Limb (tissue), 2 donors: ENCODE results near the gene CTSH.

Source experiments
- DNase-seq, 2 donors: peaks; one replicate each; pipeline ENCODE4 v3.0.0-alpha.2; 2016; ENCODE audit errors: extremely low spot score in 2 of 2

The CTSH gene

DNA sequence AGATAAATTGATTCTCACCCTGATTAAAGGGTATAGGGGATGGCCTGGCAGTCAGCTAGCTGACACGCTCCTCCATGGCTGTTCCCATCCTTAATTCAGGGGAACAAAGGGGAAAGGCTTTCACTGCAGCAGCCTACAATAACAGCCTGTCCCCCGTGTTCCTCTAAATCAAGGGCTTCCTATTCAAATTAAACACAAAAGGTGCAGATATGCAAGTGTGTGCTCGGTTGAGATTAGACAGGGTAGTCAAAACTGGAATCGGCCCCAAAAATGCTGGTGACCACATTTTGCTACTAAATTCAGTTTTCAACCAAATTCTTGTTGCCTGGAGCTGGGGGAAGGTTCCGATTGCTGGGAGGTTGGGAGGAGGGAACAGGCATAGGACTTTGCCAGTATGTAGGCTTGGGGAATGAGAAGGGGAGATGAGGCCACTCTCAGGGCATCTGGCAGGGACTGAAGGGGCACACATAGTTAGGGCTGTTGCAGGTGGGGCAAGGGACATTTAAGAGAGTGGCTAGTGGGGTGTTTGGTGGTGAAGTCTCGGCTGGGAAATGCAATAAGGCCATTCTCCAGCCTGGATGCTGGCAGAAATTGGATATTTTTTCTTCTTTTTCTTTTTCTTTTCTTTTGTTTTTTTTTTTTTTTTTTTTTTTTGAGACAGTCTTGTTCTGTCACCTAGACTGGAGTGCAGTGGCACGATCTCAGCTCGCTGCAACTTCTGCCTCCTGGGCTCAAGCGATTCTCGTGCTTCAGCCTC is 32.9 kb upstream of the CTSH start:
- no peak for DNase-seq

GRCh38 chr15:78977091-78977571 is 32.3 kb upstream of the CTSH start:
- no peak for DNase-seq

DNA sequence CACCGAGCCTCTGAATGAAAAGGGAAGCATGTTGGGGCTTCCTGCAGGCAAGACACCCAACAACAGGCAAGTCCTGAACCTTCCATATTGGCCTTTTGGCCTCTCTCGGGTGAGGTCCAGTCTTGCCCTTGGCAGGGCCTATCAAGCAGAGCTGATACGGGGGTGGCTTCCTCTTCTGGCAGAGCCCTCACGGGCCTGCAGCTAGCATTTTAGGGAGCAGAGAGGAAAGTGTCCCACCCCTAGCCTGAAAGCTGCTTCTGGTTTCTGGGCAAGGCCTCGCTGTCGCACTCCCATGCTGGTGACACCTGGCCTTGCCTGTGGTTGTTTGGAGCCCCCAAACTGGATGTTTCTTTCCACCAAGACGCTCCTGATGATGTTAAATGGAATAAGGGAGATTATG is 31.8 kb upstream of the CTSH start:
- no peak for DNase-seq

- no peak for DNase-seq
These were observed 29.5 kb upstream of the CTSH start for GRCh38 chr15:78974272-78974918.

DNA sequence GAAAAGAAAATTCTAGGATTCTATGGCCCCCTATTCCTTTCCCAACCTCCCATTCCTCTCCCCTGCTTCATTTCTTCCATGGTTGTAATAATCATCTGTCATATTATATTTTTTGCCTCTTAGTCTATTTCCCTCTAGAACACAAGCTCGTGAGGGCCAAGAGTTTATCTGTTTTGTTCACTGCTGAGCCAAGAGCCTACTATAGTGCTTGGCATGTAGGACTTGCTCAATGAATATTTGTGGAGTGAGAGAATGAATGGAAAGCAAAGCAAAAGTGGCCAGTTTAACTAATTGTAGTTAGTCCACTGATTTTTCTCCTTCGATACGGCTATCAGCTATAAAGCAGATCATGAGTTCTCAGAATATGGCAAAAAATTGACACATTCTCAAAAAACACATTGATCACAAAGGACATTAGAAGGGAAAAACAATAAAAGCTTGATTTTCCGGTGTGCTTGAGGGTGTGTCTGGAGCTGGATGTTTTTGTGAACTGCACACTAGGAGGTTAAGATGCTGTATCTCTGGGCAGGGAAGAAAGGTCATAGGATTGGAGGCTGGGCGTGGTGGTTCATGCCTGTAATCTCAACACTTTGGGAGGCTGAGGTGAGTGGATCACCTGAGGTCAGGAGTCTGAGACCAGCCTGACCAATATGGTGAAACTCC is 25.0 kb upstream of the CTSH start:
- no peak for DNase-seq

- no peak for DNase-seq
These were observed 23.9 kb upstream of the CTSH start for GRCh38 chr15:78968539-78969271.

- DNase-seq, result no peak
These were observed 23.3 kb upstream of the CTSH start for GRCh38 chr15:78968114-78968513.

GRCh38 chr15:78960308-78960707 is 15.5 kb upstream of the CTSH start:
- DNase-seq, result no peak

GRCh38 chr15:78959360-78959759 is 14.5 kb upstream of the CTSH start:
- DNase-seq, result no peak

DNA sequence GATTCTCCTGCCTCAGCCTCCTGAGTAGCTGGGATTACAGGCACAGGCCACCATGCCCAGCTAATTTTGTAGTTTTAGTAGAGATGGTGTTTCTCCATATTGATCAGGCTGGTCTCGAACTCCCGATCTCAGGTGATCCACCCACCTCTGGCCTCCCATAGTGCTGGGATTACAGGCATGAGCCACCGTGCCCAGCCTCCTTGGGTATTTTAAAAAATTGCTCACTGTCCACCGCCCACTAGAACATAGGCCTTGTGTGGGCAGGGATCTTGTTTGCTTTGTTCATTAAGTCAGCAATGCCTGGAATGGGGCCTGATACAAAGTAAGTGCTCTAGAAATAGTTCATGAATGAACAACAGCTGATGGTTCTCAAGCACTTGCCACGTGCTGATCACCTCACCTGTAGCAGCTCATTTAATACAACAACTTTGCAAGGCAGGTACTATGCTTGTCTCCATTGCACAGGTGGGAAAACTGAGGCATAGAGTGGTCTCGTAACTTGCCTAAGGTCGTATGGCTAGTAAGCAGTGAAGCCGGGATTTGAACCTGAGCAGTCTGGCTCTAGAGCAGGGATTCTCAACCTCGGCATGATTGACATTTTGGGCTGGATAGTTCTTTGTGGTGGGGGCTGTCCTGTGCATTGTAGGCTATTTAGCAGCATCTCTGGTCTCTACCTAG is 12.7 kb upstream of the CTSH start:
- DNase-seq, result no peak

DNA sequence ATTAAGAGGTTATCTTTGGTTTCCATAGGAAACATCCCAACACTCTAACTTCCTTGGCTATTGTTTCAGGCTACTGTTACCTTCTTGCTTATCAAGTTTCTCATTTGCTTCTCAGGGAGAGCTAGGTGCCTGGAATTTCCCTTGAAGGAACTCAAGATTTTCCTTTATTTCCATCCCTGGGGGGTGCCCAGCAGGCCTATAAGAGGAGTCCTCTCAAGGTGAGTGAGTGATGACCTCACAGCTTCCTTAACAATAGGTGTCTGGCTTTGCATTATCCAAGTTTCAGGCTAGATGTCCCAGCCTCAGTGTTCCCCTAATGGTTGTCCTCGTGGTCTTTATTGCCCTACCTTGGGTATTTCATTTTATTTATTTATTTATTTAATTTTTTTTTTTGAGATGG is 12.1 kb upstream of the CTSH start:
- DNase-seq, result no peak

DNA sequence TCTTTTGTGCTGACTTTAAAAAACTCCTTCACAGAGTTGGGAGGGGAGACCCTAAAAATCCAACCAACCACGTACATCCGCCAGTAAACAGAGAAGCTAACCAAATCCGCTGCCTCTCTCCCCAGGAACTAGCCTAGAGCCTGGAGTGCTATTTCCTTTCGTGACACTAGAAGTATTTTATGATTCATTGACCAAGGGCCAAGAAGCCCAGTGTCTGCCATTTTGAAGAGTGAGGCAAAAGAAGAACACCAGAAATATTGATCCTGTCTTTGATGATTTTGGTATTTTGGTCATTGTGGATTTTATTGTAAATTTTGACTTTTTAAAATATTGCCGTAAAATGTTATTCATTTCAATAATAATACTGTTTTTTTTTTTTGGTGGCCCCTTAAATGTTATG is 10.5 kb upstream of the CTSH start:
- DNase-seq, result no peak

DNA sequence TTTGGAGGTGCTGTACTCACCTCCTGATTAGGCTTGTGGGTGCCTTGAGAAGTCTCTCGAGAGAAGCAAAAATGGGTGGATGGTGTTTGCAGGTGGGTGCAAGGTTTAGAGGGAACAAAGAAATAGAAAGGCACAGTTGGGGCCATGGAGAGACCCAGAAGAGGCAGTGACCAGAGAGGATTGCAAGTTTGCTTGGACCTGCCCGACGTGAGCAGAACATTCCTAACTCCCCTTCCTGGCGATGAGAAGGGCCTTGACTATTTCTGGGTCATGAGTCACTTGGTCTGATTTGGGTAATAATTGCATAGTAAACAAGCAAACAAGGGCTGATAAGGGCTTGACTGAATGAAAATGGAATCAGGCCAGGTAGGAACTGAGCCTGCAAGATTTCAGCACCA is 7.0 kb upstream of the CTSH start:
- no peak for DNase-seq

- peak in 1 of 2 donors; percentile 40 for DNase-seq
These were observed 6.3 kb upstream of the CTSH start for GRCh38 chr15:78950902-78951840.

DNA sequence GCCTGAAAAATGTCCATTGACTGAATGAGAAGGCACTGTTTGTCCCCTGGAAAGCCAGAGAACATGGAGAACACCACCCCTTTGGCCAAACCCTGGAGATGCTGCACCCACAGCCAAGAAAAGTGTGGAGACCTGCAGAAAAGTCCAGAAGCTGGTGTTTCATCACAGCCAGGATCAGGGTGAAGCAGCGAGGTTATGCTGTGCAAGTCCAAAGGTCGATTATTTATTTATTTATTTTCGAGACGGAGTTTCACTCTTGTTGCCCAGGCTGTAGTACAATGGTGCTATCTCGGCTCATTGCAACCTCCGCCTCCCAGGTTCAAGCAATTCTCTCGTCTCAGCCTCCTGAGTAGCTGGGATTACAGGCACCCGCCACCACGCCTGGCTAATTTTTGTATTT is 5.5 kb upstream of the CTSH start:
- DNase-seq, result no peak

DNA sequence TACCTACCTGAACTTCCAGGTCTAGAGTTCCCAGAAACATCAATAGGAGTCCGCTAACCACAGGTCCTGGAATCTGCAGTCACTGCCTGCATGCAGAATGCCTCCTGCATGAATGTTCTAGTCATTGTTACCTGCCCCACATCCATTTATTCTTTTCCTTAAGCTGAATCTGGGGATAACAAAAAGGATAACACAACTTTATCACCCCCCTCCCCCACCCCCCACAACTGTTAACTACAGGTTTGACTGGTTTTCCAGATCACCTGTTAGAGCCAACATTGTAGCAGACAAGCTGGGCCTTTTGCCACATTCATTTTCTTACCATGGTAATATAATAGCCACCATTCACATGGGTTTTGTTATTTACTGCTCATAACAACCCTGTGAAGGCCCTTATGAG is 4.6 kb upstream of the CTSH start:
- DNase-seq, result no peak

DNA sequence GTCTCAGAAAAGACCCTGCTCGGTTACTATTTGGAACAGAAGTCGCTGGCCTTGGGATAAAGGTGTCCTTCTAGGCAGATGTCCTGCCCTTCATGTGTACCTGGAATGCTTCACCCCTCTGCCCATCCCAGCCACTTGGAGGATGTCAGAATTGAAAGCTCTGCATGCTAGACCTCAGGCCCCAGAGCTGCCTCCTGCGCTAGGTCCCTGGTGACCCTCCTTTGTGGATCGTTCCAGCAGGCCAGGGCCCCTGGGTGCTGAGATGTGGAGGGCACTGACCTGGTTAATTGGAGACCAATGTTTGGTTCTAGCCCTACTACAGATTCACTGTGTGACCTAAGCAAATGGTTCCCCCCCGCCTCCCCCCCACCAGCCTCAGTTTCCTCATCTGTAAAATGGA is 2.7 kb upstream of the CTSH start:
- DNase-seq, result no peak

- DNase-seq, result no peak
These were observed 1.6 kb upstream of the CTSH start for GRCh38 chr15:78946493-78946892.

- no peak for DNase-seq
These were observed 632 bp downstream of the CTSH start for GRCh38 chr15:78944202-78944625.

GRCh38 chr15:78943692-78944091 is 1.2 kb downstream of the CTSH start:
- DNase-seq, result no peak
